Aorta (tissue), 5 donors: ENCODE data around the gene CLSTN3. TPM values are rescaled to one million over a fixed set of nuclear protein-coding genes. Genes with fewer than 3 reads are reported as not detected.
A peak's percentile ranks its signal among the peaks of the same experiment; 100 is the strongest.

Experiments
- ATAC-seq: fragments of 200-7000 bp; cut with Tn5 transposase; one replicate; pipeline ENCODE4 v1.9.1; 2022; ENCODE audit warnings: moderate library complexity; ENCODE audit not compliant: low FRiP score
- DNase-seq, 2 donors: peaks; one replicate each; pipeline ENCODE4 v3.0.0-alpha.2; 2020
- H3K27ac ChIP-seq, 2 donors: one replicate each; pipeline ENCODE4 v1.5.1; 2013; ENCODE audit warnings: low read length in 2 of 2, mild to moderate bottlenecking in 2 of 2, moderate library complexity in 2 of 2, control low read depth in 1 of 2, inconsistent platforms in 1 of 2, low read depth in 1 of 2
- H3K27me3 ChIP-seq, 2 donors: one replicate each; pipeline ENCODE4 v1.6.1; 2013; ENCODE audit warnings: control low read depth in 1 of 2, low read length in 1 of 2, mild to moderate bottlenecking in 1 of 2, moderate library complexity in 1 of 2; ENCODE audit not compliant: insufficient read depth in 2 of 2, control insufficient read depth in 1 of 2
- H3K36me3 ChIP-seq, 2 donors: one replicate each; pipeline ENCODE4 v1.6.1; 2013; ENCODE audit warnings: control low read depth in 1 of 2, low read length in 1 of 2, mild to moderate bottlenecking in 1 of 2; ENCODE audit not compliant: insufficient read depth in 2 of 2, control insufficient read depth in 1 of 2
- H3K4me1 ChIP-seq, 2 donors: one replicate each; pipeline ENCODE4 v1.6.1; 2013; ENCODE audit warnings: low read length in 2 of 2, control low read depth in 1 of 2, mild to moderate bottlenecking in 1 of 2, moderate library complexity in 1 of 2; ENCODE audit not compliant: insufficient read depth in 2 of 2, control insufficient read depth in 1 of 2
- H3K4me3 ChIP-seq, 2 donors: one replicate each; pipeline ENCODE4 v1.5.1; 2013; ENCODE audit warnings: low read length in 2 of 2, control low read depth in 1 of 2, mild to moderate bottlenecking in 1 of 2
- H3K9me3 ChIP-seq: one replicate; pipeline ENCODE4 v1.6.1; 2013; ENCODE audit warnings: mild to moderate bottlenecking, low read length; ENCODE audit not compliant: control insufficient read depth
- WGBS, 2 donors: extraction: QIAGEN DNeasy Blood & Tissue Kit; methylation state at CpG; one replicate each; pipeline ENCODE4 v1.1.7; 2013; 5-methylcytosine and 5-hydroxymethylcytosine counted together
- intact Hi-C, 2 donors: fragments of 100-400 bp; cut with DNase I; formaldehyde crosslinking; loops; one replicate each; pipeline versions ENCODE4 v1.14.2 to v1.15.0; 2022
- polyA plus RNA-seq, 2 donors: library from polyadenylated mRNA; stranded (reverse); fragments of 200-250 nt; gene quantifications; one replicate each; pipeline ENCODE4 v1.2.3, GENCODE V29; 2013
- total RNA-seq, 2 donors: library from RNA; stranded (reverse); fragmentation: NEBNext Ultra II Directional; extraction: Animal tissue kit (Norgen Biotek cat#: 25700); gene quantifications; one replicate each; pipeline ENCODE4 v1.2.1, GENCODE V29; 2021
- donor health status: healthy with polysubstance abuse.
- donor health status: Bipolar disorder and iron deficiency.
- donor health status: DM: no; HTN: no; CAD: no.
- donor health status: DM: no; HTN: no; CAD: no.
- donor health status: DM: yes; HTN: yes; CAD: no.

Gene CLSTN3
- total and polyA plus RNA-seq, 4 donors = 12.4 to 77.2 (median 24.8) TPM

GRCh38 chr12:7108003-7108795, 22.0 kb upstream of the CLSTN3 start:
- 2% methylated on average over 29 to 30 of the region's 30 CpGs for WGBS, 2 donors
- intact Hi-C loops = loop anchor here in 1 of 2 donors (1.0 to 2.0 kb wide), 3 partner anchors 16 to 163 kb away; partner anchors contain the start of genes C12orf57, C1R and C1S
- ATAC-seq (peak; percentile 89), DNase-seq (peak; percentile 86 to 90)
- H3K27ac ChIP-seq = peak overlapping the region; percentile 74 to 80
- H3K4me1 ChIP-seq = no peaks in the 10 kb centered on the region
- peak overlapping the region; percentile 19 to 84 for H3K4me3 ChIP-seq
- H3K27me3 ChIP-seq = no peaks in the 10 kb centered on the region
- no peaks in the 10 kb centered on the region for H3K9me3 ChIP-seq
- H3K36me3 ChIP-seq = no peaks in the 10 kb centered on the region

- intact Hi-C loops = loop anchor here (1.0 to 2.0 kb wide), 4 partner anchors 17 to 164 kb away; partner anchors contain the start of genes C1S (in 2 of the 2), C12orf57 (in 1 of the 2) and C1R (in 1 of the 2)
- H3K4me3 ChIP-seq = peak within 1 kb of the TSS; percentile 19 to 84
- WGBS, 2 donors = 16 to 18% methylated on average over 20 to 23 of the region's 23 CpGs
- H3K27me3 ChIP-seq = no peaks in the 10 kb centered on the region
- ATAC-seq = peak; percentile 90
- H3K27ac ChIP-seq = peak within 1 kb of the TSS; percentile 74 to 92
- peak; percentile 93 to 97 for DNase-seq
- H3K9me3 ChIP-seq = no peaks in the 10 kb centered on the region
- no peaks in the 10 kb centered on the region for H3K36me3 ChIP-seq
- H3K4me1 ChIP-seq = no peaks in the 10 kb centered on the region
These were observed 21.2 kb upstream of the CLSTN3 start, which contains the start of gene C1RL for GRCh38 chr12:7108796-7109571. Gene C1RL (minus strand): TSS chr12:7109214. CDS start chr12:7109180, 34 bp downstream.

GRCh38 chr12:7109572-7109920, 20.6 kb upstream of the CLSTN3 start:
- Histone ChIP-seq H3K27ac (no peak overlapping the region), H3K27me3 (no peaks in the 10 kb centered on the region), H3K4me3 (no peak overlapping the region), H3K36me3 (no peaks in the 10 kb centered on the region), H3K9me3 (no peaks in the 10 kb centered on the region), H3K4me1 (no peaks in the 10 kb centered on the region)
- ATAC-seq (no peak), DNase-seq (peak in 1 of 2 donors; percentile 57)
- intact Hi-C loops = loop anchor here (1.0 to 2.0 kb wide), 3 partner anchors 49 to 165 kb away; partner anchors contain the start of genes C1S (in 2 of the 2) and C12orf57 (in 1 of the 2)
- 62% methylated on average over 5 of the region's 5 CpGs for WGBS, 2 donors

GRCh38 chr12:7110661-7111060, 19.5 kb upstream of the CLSTN3 start:
- intact Hi-C loops = loop anchor here in 1 of 2 donors (5.0 kb wide), 1 partner anchor 163 kb away; no protein-coding TSS in a partner anchor
- DNase-seq (no peak), ATAC-seq (no peak)
- Histone ChIP-seq H3K36me3 (no peaks in the 10 kb centered on the region), H3K27ac (no peak overlapping the region), H3K27me3 (no peaks in the 10 kb centered on the region), H3K4me1 (no peaks in the 10 kb centered on the region), H3K9me3 (no peaks in the 10 kb centered on the region), H3K4me3 (no peak overlapping the region)
- WGBS, 2 donors = 93 to 96% methylated on average over 5 of the region's 5 CpGs

GRCh38 chr12:7112041-7112440, 18.1 kb upstream of the CLSTN3 start:
- Histone ChIP-seq H3K4me1 (no peaks in the 10 kb centered on the region), H3K9me3 (no peaks in the 10 kb centered on the region), H3K36me3 (peaks cover 0 to 4% of the 10 kb centered on the region in 2 donors), H3K27ac (no peak overlapping the region), H3K27me3 (no peaks in the 10 kb centered on the region), H3K4me3 (no peak overlapping the region)
- WGBS, 2 donors = 82 to 88% methylated on average over 4 of the region's 4 CpGs
- intact Hi-C loops = loop anchor here in 1 of 2 donors (5.0 kb wide), 1 partner anchor 165 kb away; no protein-coding TSS in a partner anchor
- ATAC-seq (no peak), DNase-seq (no peak)

GRCh38 chr12:7113389-7113871, 16.7 kb upstream of the CLSTN3 start:
- Histone ChIP-seq H3K27me3 (no peaks in the 10 kb centered on the region), H3K9me3 (no peaks in the 10 kb centered on the region), H3K27ac (no peak overlapping the region), H3K36me3 (peaks cover 0 to 4% of the 10 kb centered on the region in 2 donors), H3K4me1 (no peaks in the 10 kb centered on the region), H3K4me3 (no peak overlapping the region)
- intact Hi-C loops = loop anchor here in 1 of 2 donors (5.0 kb wide), 1 partner anchor 166 kb away; no protein-coding TSS in a partner anchor
- ATAC-seq (peak; percentile 48), DNase-seq (peak in 1 of 2 donors; percentile 38)
- 41 to 47% methylated on average over 5 of the region's 5 CpGs for WGBS, 2 donors

- H3K27me3 ChIP-seq = no peaks in the 10 kb centered on the region
These were observed 16.2 kb upstream of the CLSTN3 start for GRCh38 chr12:7114008-7114407.

GRCh38 chr12:7114851-7115250, 15.3 kb upstream of the CLSTN3 start:
- no peak for ATAC-seq
- 88 to 91% methylated on average over 6 of the region's 6 CpGs for WGBS, 2 donors

More at GRCh38 chr12:7114008-7114407, 16.2 kb upstream of the CLSTN3 start:
- no peaks in the 10 kb centered on the region for H3K4me1 ChIP-seq
- H3K36me3 ChIP-seq = peaks cover 0 to 4% of the 10 kb centered on the region in 2 donors
- no peak overlapping the region for H3K4me3 ChIP-seq
- intact Hi-C loops = loop anchor here in 1 of 2 donors (5.0 kb wide), 1 partner anchor 167 kb away; no protein-coding TSS in a partner anchor
- no peaks in the 10 kb centered on the region for H3K9me3 ChIP-seq
- H3K27ac ChIP-seq = no peak overlapping the region
- ATAC-seq = no peak
- WGBS, 2 donors = 87 to 90% methylated on average over 11 of the region's 11 CpGs
- DNase-seq = peak in 1 of 2 donors; percentile 41

More at GRCh38 chr12:7114851-7115250, 15.3 kb upstream of the CLSTN3 start:
- Histone ChIP-seq H3K36me3 (peaks cover 0 to 4% of the 10 kb centered on the region in 2 donors), H3K4me3 (no peak overlapping the region), H3K9me3 (no peaks in the 10 kb centered on the region), H3K27ac (no peak overlapping the region), H3K4me1 (no peaks in the 10 kb centered on the region), H3K27me3 (no peaks in the 10 kb centered on the region)
- intact Hi-C loops = loop anchor here in 1 of 2 donors (5.0 kb wide), 1 partner anchor 168 kb away; no protein-coding TSS in a partner anchor
- DNase-seq = peak in 1 of 2 donors; percentile 24
